ENCODE data around the gene ADORA2A.

Gene ADORA2A

GRCh38 chr22:24392218-24392931 lies 35.0 kb upstream of the ADORA2A start:
- peak overlapping the region; percentile 31 for H3K4me3 ChIP-seq (ENCODE audit: low read depth, low read length)
- peak; percentile 63 for DNase-seq
- TF ChIP-seq CTCF (IDR thresholded peaks at IDR 0.05; ENCODE audit: low read depth, low read length): no peak
- H3K27me3 ChIP-seq: no peaks in the 10 kb centered on the region
- H3K9me3 ChIP-seq: no peaks in the 10 kb centered on the region
- H3K36me3 ChIP-seq: peaks cover 29% of the 10 kb centered on the region
- peaks cover 33% of the 10 kb centered on the region for H3K4me1 ChIP-seq

- Histone ChIP-seq H3K9me3 (no peaks in the 10 kb centered on the region), H3K4me3 (ENCODE audit: low read depth, low read length) (peak overlapping the region; percentile 31), H3K4me1 (peaks cover 33% of the 10 kb centered on the region), H3K36me3 (peaks cover 34% of the 10 kb centered on the region), H3K27me3 (no peaks in the 10 kb centered on the region)
- no peak for DNase-seq
- TF ChIP-seq CTCF (IDR thresholded peaks at IDR 0.05; ENCODE audit: low read depth, low read length): no peak
These were observed 34.3 kb upstream of the ADORA2A start for GRCh38 chr22:24393012-24393559.

GRCh38 chr22:24393848-24394247 lies 33.6 kb upstream of the ADORA2A start:
- H3K36me3 ChIP-seq: peaks cover 39% of the 10 kb centered on the region
- H3K4me3 ChIP-seq (ENCODE audit: low read depth, low read length): no peak overlapping the region
- H3K9me3 ChIP-seq: no peaks in the 10 kb centered on the region
- 0 out of 2 replicates have a peak, but pooled peaks have one; percentile 1 for TF ChIP-seq CTCF (IDR thresholded peaks at IDR 0.05; ENCODE audit: low read depth, low read length)
- H3K27me3 ChIP-seq: no peaks in the 10 kb centered on the region
- no peak for DNase-seq
- peaks cover 33% of the 10 kb centered on the region for H3K4me1 ChIP-seq

GRCh38 chr22:24394254-24394653 lies 33.1 kb upstream of the ADORA2A start:
- Histone ChIP-seq H3K27me3 (no peaks in the 10 kb centered on the region), H3K36me3 (peaks cover 43% of the 10 kb centered on the region), H3K9me3 (no peaks in the 10 kb centered on the region), H3K4me3 (ENCODE audit: low read depth, low read length) (no peak overlapping the region), H3K4me1 (peaks cover 33% of the 10 kb centered on the region)
- DNase-seq: no peak
- TF ChIP-seq CTCF (IDR thresholded peaks at IDR 0.05; ENCODE audit: low read depth, low read length): no peak

GRCh38 chr22:24398409-24398808 lies 29.0 kb upstream of the ADORA2A start:
- no peak for DNase-seq
- TF ChIP-seq CTCF (IDR thresholded peaks at IDR 0.05; ENCODE audit: low read depth, low read length): no peak
- no peaks in the 10 kb centered on the region for H3K9me3 ChIP-seq
- no peak overlapping the region for H3K4me3 ChIP-seq (ENCODE audit: low read depth, low read length)
- H3K4me1 ChIP-seq: peaks cover 27% of the 10 kb centered on the region
- H3K36me3 ChIP-seq: peaks cover 43% of the 10 kb centered on the region
- no peaks in the 10 kb centered on the region for H3K27me3 ChIP-seq

GRCh38 chr22:24400034-24400725 lies 27.2 kb upstream of the ADORA2A start:
- Histone ChIP-seq H3K27me3 (no peaks in the 10 kb centered on the region), H3K9me3 (no peaks in the 10 kb centered on the region), H3K4me3 (ENCODE audit: low read depth, low read length) (no peak overlapping the region), H3K4me1 (peaks cover 39% of the 10 kb centered on the region), H3K36me3 (peaks cover 42% of the 10 kb centered on the region)
- TF ChIP-seq CTCF (IDR thresholded peaks at IDR 0.05; ENCODE audit: low read depth, low read length): no peak
- DNase-seq: no peak

Measured in BE2C (cell line).